Femur (tissue), 1 donor: Measurements from ENCODE around the gene UBALD2.
A peak's percentile ranks its signal among the peaks of the same experiment; 100 is the strongest.
"Not testable (repeated sequence)": the region's sequence is repeated elsewhere in the genome, so short reads cannot be mapped to it uniquely, and the experiment has no call there.

Source experiments
- DNase-seq: peaks from one replicate; pipeline ENCODE4 v3.0.0-alpha.2; 2017

UBALD2 gene

DNA sequence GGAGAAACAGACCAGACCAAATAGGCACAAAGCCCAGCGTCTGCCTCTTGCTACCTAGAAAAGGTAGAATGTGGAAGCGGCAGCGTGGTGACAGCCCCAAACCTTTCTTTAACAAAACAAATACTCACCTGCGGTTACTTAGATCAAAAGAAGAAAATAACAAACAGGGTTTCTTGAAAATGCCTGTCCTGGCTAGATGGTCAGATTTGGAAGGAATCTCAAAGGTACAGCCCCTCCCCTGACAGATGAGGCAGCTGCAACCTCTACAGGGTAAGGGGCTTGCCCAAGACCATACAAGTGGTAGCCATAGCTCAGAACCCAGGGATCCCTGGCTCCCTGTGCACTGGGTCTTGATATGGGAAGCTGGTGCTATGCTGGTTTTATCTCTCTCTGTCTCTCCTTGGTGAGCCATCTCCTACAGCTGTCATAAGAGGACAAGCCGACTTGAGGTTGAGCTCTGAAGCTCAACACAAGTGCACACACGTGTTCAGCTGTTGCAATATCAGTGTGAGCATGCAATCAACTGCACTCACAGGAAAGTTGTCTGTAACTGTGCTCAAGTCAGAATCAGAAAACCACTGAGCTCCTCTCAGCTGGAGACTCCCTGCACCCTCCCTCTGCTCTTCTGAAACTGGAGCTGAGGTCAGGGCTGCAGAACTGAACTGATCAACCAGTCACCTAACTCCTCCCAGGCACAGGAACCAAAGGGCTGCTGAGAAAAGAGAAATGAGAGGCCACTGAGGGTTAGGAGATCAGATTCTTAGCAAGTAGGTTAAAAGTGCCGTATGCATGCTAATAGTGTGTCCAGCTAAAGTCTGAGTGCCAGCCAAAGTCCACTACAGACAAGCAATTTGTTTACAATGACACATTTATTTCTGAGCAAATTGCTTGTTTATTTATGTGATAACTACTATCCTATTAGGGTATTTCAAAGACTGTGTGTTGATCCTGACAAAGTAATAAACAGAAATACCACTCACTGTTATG lies 18.8 kb upstream of the UBALD2 start:
- no peak for DNase-seq

DNA sequence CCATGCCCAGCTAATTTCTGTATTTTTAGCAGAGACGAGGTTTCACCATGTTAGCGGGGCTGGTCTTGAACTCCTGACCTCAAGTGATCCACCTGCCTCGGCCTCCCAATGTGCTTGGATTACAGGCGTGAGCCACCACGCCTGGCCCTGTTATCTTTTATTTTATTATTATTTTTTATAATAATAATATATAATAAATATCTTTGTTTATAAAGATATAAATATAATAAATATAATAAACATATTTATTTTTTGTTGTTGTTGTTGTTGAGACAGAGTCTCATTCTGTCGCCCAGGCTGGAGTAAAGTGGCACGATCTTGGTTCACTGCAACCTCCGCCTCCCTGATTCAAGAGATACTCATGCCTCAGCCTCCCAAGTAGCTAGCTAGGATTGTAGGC lies 17.8 kb upstream of the UBALD2 start:
- no peak for DNase-seq

DNA sequence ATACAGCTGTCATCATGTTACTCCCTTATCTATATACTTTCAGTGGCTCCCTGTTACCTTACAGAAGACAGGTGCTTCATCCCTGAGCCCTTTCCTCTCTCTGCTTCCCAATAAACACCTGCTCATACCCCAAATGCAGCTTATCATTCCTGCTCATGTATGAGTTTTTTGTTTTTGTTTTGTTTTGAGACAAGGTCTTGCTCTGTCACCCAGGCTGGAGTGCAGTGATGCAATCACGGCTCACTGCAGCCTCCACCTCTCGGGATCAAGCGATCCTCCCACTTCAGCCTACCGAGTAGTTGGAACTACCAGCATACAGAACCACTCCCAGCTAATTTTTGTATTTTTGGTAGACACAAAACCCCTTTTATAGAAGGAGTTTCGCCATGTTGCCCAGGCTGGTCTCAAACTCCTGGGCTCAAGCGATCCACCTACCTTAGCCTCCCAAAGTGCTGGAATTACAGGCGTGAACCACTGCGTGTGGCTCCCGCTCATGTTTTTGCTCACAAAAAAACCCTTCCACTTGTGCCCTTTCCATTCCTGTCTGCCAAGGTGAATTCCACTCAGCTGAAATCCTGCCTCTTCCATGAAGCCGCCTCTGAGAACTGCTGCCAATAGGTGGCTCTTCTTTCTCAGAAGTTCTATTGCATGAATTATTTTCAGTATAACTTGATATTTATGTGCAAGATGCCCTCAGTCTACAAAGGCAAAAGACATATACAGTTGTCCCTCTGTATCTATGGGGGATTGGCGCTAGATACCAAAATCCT lies 16.9 kb upstream of the UBALD2 start:
- DNase-seq, result no peak

DNA sequence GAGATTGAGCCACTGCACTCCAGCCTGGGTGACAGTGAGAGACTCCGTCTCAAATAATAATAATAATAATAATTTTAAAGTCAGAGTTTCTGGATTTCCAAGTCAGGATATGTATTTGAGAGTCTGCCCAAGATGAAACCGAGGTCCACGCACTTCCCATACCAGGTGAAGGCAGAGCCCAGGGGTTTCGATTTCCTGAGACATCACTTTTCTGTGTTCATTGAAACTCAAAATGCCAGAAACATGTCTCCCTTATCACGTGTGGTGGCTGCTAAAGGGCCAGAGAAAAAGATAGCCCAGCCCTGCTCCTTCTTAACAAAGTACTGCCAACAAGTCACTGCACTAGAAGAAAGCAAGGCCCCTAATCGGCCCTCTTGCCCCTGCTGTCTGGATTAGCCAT lies 15.0 kb upstream of the UBALD2 start:
- DNase-seq, result no peak

DNA sequence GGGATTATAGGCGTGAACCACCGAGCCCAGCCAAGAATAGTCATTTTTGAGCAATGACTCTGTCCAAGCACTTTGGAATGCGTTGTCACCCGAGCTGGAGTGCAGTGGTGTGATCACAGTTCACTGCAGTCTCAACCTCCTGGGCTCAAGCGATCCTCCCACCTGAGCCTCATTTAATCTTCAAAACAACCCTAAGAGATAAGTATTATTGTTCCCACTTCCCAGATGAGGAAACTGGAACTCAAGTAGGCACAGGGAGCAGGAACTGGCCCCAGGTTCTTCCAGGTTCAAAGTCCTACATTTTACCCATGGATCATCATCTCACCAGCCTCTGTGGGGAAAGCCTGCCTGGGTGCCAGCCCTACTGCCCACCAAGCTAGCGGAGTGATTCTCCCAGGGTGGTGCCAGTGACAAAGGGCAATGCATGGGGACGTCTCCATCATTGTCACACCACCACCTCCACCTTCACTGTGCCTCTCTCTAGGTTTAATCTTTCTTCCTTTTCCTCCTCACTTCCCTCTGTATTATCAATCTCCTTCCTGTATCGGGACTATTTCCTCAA lies 13.6 kb upstream of the UBALD2 start:
- DNase-seq, result no peak

DNA sequence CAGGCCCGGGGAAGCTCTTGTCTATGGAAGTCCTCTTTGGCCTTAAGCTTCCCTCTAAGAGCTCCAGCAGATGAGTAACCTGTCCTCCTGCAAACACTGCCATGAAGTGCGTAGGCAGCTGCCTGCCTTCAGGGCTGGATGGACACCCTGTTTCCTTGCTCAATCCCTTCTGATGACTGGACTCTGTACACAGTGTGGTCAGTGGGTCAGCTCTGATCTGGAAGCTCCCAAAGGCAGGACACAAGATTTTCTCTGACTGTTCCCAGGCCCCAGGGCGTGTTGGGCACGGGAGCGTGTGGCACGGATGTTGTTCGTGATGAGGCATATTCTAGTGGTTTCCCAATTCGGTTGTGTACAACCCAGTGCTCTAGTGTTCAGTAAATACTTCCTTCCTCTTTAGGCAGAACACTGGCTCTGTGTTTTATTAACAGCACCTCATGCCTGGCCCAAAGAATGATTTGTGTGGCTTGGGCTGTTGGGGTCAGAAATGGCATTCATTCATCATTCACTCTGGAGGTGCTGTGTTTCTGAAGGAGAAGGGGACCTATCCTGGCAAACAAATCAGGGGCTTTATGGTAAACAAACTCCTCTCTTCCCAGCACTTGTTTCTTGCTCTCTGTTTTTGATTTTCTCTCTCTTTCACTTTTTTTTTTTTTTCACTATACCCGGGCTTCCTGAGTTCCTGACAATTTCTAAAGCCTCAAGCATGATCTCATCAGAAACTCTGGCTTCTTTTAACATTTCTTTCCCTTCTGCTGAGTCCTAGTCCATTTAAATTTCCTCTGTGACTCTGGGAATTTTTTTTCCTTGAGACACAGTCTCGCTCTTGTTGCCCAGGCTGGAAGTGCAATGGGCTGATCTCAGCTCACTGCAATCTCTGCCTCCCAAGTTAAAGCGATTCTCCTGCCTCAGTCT lies 12.9 kb upstream of the UBALD2 start:
- DNase-seq, result no peak

DNA sequence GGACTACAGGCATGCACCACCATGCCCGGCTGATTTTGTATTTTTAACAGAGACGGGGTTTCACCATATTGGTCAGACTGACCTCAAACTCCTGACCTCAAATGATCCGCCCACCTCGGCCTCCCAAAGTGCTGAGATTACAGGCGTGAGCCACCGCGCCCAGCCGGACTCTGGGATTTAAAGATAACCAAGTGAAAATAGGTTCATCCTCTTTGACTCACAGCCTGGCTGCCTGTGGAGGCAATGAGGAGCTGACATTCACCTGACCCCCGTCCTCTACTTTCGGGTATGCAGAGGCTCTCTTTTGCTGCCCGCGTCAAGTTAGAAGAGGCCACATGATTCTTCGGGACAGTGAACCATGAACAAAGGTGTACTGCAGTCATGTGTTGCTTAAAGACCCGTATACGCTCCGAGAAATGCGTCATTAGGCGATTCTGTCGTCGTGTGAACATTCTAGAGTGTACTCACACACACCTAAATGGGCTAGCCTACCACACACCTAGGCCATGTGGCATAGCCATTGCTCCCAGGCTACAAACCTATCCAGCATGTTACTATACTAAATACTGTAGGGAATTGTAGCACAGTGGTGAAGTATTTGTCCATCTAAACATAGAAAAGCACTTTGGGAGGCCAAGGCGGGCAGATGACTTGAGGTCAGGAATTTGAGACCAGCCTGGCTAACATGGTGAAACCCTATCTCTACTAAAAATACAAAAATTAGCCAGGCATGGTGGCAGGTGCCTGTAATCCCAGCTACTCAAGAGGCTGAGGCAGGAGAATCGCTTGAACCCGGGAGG lies 12.0 kb upstream of the UBALD2 start:
- DNase-seq, result not testable (repeated sequence)

DNA sequence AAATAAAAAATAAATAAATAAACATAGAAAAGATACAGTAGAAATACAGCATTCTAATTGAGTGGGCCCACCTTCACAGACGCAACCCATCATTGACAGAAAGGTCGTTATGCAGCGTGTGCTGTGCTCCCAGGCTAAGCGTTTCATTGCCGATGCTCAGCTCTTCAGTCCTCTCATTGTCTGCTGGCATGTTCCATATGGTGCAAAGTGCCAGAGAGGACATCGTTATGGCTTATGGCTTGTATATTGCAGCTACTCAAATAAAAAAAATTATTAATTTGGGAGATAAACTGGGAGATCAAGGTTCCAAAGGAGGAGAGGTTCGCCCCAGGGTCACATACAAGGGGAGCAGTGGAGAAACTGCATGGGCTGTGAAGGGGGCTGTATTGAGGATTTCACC lies 11.3 kb upstream of the UBALD2 start:
- DNase-seq, result no peak

DNA sequence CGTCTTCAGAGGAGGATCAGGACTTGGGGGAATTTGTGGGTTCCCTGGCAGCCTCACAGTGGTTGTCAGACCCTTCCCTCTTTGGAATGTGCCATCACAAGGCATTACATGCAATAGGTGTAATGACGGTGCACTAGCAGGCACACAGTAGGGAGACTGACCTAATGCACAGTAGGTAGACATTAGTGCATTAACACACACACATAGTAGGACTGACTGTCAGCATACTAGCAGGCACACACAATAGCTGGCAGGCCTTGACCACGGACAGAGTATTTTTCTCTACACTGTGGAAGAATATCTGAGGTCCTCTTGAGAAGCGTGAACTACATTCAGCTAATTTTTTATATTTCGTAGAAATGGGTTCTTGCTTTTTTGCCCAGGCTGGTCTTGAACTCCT lies 10.9 kb upstream of the UBALD2 start:
- DNase-seq, result no peak

DNA sequence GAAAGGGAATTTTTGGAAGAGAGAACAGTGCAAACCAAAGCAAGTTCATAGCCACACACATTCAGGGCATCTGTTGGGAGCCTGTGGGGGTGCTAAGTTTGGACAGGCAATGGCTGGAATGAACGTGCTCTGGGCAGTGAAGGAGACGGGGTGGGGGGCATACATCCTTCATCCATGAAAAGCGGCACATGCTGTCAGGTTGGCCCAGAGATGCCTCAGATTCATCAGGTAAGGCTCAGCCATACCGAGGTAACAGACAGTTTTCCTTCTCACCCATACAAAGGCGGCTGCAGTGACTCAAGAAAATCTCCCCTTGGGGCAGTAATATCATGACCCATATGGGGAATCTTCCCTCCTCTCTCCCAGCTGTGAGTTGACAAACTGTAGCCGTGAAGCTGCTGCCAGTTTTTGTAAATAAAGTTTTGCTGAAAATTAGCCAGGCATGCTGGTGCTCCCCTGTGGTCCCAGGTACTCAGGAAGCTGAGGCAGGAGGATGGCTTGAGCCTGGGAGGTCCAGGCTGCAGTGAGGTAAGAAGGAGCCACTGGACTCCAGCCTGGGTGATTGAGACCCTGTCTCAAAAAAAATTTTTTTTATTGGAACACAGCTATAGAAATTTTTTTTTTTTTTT lies 9.2 kb upstream of the UBALD2 start:
- DNase-seq, result no peak

DNA sequence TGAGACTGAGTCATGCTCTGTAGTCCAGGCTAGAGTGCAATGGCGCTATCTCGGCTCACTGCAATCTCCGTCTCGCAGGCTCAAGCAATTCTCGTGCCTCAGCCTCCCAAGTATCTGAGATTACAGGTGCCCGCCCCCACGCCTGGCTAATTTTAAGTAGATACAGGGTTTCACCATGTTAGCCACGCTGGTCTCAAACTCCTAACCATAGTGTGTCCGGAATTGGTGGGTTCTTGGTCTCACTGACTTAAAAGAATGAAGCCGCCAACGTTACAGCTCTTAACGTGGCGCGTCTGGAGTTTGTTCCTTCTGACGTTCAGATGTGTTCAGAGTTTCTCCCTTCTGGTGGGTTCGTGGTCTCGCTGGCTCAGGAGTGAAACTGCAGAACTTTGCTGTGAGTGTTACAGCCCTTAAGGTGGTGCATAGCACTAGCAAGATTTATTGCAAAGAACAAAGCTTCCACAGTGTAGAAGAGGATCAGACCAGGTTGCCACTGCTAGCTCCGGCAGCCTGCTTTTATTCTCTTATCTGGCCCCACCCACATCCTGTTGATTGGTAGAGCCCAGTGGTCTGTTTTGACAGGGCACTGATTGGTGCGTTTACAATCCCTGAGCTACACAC lies 8.6 kb upstream of the UBALD2 start:
- not testable (repeated sequence) for DNase-seq

DNA sequence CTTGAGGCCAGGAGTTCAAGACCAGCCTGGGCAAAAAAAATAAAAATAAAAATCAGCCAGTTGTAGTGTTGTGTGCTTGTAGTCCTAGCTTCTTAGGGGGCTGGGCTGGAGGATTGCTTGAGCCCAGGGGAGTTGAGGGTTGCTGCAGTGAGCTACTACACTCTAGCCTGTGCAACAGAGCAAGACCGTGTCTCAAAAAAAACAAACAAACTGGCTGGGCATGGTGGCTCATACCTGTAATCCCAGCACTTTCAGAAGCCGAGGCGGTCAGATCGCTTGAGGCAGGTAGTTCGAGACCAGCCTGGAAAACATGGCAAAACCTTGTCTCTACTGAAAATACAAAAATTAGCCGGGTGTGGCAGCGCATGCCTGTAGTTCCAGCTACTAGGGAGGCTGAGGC lies 4.9 kb upstream of the UBALD2 start:
- no peak for DNase-seq

DNA sequence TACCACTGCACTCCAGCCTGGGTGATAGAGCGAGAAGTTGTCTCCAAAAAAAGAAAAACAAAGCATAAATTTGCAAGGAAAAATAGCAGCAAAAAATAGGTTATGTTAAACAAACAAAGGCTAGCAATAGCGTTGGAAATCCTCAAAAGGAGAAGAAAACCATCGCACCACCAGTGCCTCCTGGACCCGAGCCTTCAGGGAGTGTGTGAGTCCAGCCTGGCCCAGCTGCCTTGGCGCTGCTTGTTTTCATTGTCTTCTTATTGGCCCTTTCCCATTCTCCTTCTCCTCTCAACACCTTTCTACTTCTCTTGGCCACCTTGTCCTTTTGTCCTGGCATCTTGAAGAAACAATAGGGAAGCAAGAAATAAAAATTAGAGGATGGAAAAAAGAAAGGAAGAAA lies 4.5 kb upstream of the UBALD2 start:
- DNase-seq, result no peak

DNA sequence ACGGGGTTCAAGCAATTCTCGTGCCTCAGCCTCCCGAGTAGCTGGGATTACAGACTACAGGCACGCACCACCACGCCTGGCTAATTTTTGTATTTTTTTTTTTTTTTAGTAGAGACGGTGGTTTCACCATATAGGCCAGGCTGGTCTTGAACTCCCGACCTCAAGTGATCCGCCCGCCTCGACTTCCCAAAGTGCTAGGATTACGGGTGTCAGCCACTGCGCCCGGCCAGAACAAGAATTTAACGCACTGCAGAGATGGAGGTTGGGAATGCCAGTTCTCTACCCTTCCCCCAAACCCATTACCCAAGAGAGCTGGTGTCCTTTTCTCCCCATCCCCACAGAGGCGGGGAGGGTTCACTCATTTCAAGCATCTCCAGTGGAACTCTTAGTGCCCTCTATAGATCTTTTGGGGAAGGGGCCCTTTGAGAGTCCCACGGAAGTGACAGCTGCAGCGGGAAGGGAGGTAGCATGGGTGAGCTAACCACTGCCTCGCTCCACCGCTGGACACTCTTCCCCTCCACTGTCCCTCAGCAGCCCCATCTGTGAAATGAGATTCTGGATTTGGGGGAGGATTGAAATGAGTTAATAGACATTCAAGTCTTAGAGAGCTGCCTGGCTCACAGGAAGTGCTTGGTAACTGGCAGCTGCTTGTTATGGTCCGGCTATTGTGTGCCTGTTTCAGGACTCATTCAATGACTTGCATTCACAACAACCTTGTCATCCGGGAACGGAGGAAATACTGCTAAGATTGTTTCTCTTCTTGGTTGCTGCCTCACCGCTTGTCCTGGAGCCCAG lies 3.5 kb upstream of the UBALD2 start:
- DNase-seq, result no peak

DNA sequence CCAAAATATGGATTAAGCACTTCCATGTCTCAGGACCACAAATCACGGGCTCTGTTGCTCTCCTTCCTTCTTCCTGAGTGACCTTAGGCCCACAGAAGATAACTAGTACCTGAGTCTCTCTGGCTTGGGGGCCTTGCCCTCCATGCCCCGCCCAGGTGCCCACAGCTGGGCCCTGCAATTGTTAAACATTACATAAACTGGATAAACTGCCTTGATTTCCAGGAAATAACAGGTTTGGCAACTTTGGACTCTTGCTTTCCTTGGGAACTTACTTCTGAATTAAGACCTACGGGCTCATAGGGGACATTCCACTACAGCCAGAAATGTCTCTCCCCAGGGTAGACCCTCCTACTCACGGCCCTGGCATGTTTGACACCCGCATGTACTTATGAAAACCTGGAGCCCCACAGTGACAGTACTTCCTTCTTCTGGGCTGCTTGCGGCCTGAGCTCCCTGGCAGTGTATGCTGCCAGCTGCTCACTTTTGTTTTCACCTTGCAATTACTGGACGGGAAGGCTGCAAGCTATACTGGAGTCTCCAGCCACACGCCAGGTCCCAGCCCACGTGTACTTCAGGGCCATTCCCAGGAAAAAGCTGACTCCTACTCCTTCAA lies 2.3 kb upstream of the UBALD2 start:
- no peak for DNase-seq

DNA sequence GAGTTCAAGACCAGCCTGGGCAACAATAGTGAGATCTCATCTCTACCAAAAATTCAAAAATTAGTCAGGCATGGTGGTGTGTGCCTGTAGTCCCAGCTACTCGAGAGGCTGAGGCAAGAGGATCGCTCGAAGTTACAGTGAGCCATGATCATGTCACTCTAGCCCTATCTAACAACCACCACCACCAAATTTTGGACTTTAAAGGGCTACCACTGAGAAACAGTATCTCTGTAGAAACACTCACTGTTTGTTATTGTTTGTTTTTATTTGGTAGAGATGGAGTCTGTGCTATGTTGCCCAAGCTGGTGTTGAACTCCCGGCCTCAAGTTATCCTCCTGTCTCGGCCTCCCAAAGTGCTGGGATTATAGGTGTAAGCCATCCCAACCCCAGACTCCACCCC lies 1.3 kb upstream of the UBALD2 start:
- no peak for DNase-seq

DNA sequence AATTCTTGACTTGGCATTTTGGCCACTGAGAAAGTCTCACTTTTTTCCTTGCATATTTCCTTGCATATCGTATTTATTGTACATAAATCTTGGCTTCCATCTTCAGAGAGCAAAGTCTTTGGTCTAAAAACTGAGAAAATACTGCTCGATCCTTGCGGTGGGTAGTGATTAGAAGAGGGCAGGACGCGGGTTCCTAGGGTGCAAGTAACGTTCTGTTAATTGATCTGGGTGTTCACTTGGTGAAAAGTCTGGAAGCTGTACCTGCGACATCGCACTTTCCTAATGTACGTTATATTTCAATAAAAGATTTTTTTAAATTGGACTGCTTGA lies 758 bp upstream of the UBALD2 start:
- no peak for DNase-seq

DNA sequence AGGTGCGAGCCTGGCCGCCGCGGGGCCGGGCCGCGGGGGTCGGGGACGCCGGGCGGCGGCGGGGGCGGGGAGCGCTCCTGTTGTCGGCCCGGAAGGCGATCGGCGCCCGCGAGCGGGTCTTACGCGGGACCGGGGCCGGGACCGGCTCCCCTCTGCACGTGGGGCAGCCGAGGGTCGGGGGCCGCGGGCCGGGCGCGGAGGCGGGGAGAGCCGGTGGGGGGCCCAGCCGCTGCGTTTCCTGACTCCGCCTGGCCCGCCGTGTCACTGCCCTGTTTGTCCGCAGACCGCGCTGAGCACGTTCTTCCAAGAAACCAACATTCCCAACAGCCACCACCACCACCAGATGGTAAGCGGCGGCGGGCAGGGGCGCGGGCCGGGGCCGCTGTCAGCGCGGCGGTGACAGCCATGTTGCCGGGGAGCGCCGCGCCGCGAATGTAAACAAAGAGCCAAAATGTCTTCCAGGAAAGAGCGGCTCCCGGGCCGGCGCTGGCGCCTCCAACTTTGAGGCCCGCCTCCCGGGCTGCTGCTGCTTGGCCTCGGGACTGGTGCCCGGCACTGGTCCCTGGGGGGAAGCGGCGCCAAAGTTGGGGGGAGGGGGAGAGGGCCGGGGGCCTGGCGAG lies 586 bp downstream of the UBALD2 start:
- DNase-seq, result peak; percentile 79
